H9 (cell line): ENCODE data around the gene FBXL7. TPM values are rescaled to one million over a fixed set of nuclear protein-coding genes. Genes with fewer than 3 reads are reported as not detected.

Experiments used
- DNase-seq: peaks from one replicate; pipeline ENCODE4 v3.0.0-alpha.2; 2017
- H2AFZ ChIP-seq: one replicate; pipeline ENCODE4 v1.6.1; 2013; ENCODE audit warnings: mild to moderate bottlenecking, low read length, control low read depth, moderate library complexity
- H2AK5ac ChIP-seq: 2 replicates; pipeline ENCODE4 v1.6.1; 2013; ENCODE audit warnings: low read length, control low read depth, mixed read lengths; ENCODE audit not compliant: insufficient read length
- H2BK120ac ChIP-seq: one replicate; pipeline ENCODE4 v1.6.1; 2013; ENCODE audit warnings: low read depth, mild to moderate bottlenecking, low read length, control low read depth, inconsistent platforms; ENCODE audit not compliant: poor library complexity, severe bottlenecking
- H2BK12ac ChIP-seq: 2 replicates; pipeline ENCODE4 v1.6.1; 2013; ENCODE audit warnings: low read length, control low read depth, mixed read lengths, low read depth; ENCODE audit not compliant: insufficient read length
- H2BK15ac ChIP-seq: 2 replicates; pipeline ENCODE4 v1.6.1; 2013; ENCODE audit warnings: low read depth, low read length, control low read depth
- H2BK20ac ChIP-seq: one replicate; pipeline ENCODE4 v1.6.1; 2013; ENCODE audit warnings: low read depth, mild to moderate bottlenecking, low read length, control low read depth, inconsistent platforms; ENCODE audit not compliant: poor library complexity, severe bottlenecking
- H2BK5ac ChIP-seq: 2 replicates; pipeline ENCODE4 v1.6.1; 2013; ENCODE audit warnings: low read length, control low read depth, mixed read lengths; ENCODE audit not compliant: insufficient read length
- H3K14ac ChIP-seq: 2 replicates; pipeline ENCODE4 v1.6.1; 2013; ENCODE audit warnings: low read length, control low read depth; ENCODE audit not compliant: insufficient read depth
- H3K18ac ChIP-seq: 2 replicates; pipeline ENCODE4 v1.6.1; 2013; ENCODE audit warnings: low read depth, mild to moderate bottlenecking, mixed read lengths, low read length, control low read depth; ENCODE audit not compliant: insufficient read length
- H3K23ac ChIP-seq: 2 replicates; pipeline ENCODE4 v1.6.1; 2013; ENCODE audit warnings: low read length, control low read depth, mixed read lengths, low read depth; ENCODE audit not compliant: insufficient read length
- H3K23me2 ChIP-seq: 2 replicates; pipeline ENCODE4 v1.6.1; 2013; ENCODE audit warnings: low read depth, mild to moderate bottlenecking, mixed read lengths, low read length, control low read depth; ENCODE audit not compliant: insufficient read length, poor library complexity, severe bottlenecking
- H3K27ac ChIP-seq: 2 replicates; pipeline ENCODE4 v1.5.1; 2013; ENCODE audit warnings: low read length, control low read depth, mixed read lengths, low read depth; ENCODE audit not compliant: insufficient read length
- H3K27me3 ChIP-seq: 2 replicates; pipeline ENCODE4 v1.6.1; 2013; ENCODE audit warnings: low read length, control low read depth, inconsistent platforms; ENCODE audit not compliant: insufficient read depth
- H3K4ac ChIP-seq: 2 replicates; pipeline ENCODE4 v1.6.1; 2013; ENCODE audit warnings: low read depth, mild to moderate bottlenecking, control low read depth, inconsistent platforms, low read length, moderate library complexity
- H3K4me1 ChIP-seq: 2 replicates; pipeline ENCODE4 v1.6.1; 2013; ENCODE audit warnings: low read length, control low read depth, inconsistent platforms; ENCODE audit not compliant: insufficient read depth
- H3K4me2 ChIP-seq: 2 replicates; pipeline ENCODE4 v1.6.1; 2013; ENCODE audit warnings: low read length, control low read depth, mixed read lengths; ENCODE audit not compliant: insufficient read length, insufficient read depth
- H3K56ac ChIP-seq: 2 replicates; pipeline ENCODE4 v1.6.1; 2013; ENCODE audit warnings: low read depth, mild to moderate bottlenecking, mixed read lengths, low read length, control low read depth; ENCODE audit not compliant: insufficient read length
- H3K79me1 ChIP-seq: 2 replicates; pipeline ENCODE4 v1.6.1; 2013; ENCODE audit warnings: low read depth, mild to moderate bottlenecking, moderate library complexity, low read length, control low read depth, inconsistent platforms; ENCODE audit not compliant: insufficient read depth, poor library complexity, severe bottlenecking
- H3K79me2 ChIP-seq: 2 replicates; pipeline ENCODE4 v1.6.1; 2013; ENCODE audit warnings: low read length, control low read depth, inconsistent platforms; ENCODE audit not compliant: insufficient read depth
- H3K9ac ChIP-seq: 2 replicates; pipeline ENCODE4 v1.6.1; 2013; ENCODE audit warnings: low read length, control low read depth, mixed read lengths; ENCODE audit not compliant: insufficient read length; ENCODE audit errors: extremely low read depth
- H3K9me3 ChIP-seq: one replicate; pipeline ENCODE4 v1.6.1; 2013; ENCODE audit warnings: low read depth, low read length, inconsistent platforms; ENCODE audit not compliant: control insufficient read depth
- H3T11ph ChIP-seq: one replicate; pipeline ENCODE4 v1.6.1; 2013; ENCODE audit warnings: mild to moderate bottlenecking, low read length, control low read depth, inconsistent platforms
- H4K20me1 ChIP-seq: one replicate; pipeline ENCODE4 v1.6.1; 2013; ENCODE audit not compliant: control insufficient read depth, insufficient read length, insufficient read depth
- H4K5ac ChIP-seq: 2 replicates; pipeline ENCODE4 v1.6.1; 2013; ENCODE audit warnings: low read depth, mild to moderate bottlenecking, mixed read lengths, low read length, control low read depth; ENCODE audit not compliant: insufficient read length
- H4K8ac ChIP-seq: replicated peaks from 2 replicates; pipeline ENCODE4 v1.6.1; 2013; ENCODE audit warnings: low read length, control low read depth, mixed read lengths, low read depth; ENCODE audit not compliant: insufficient read length
- H4K91ac ChIP-seq: 2 replicates; pipeline ENCODE4 v1.6.1; 2013; ENCODE audit warnings: low read depth, mild to moderate bottlenecking, moderate library complexity, mixed read lengths, low read length, control low read depth; ENCODE audit not compliant: insufficient read length
- H3K27ac Mint-ChIP-seq, 3 experiments: 2 replicates in 2 of 3; 3 replicates in 1 of 3; pipeline ENCODE4 v1.8.0; 2020 to 2021; ENCODE audit warnings: mixed read lengths in 3 of 3, mild to moderate bottlenecking in 1 of 3, moderate library complexity in 1 of 3
- H3K27me3 Mint-ChIP-seq: 2 replicates; pipeline ENCODE4 v1.8.0; 2021; ENCODE audit warnings: low read depth, mild to moderate bottlenecking, moderate library complexity, mixed read lengths
- H3K36me3 Mint-ChIP-seq, 3 experiments: 2 replicates in 2 of 3; 3 replicates in 1 of 3; pipeline ENCODE4 v1.8.0; 2020 to 2021; ENCODE audit warnings: low read depth in 3 of 3, mixed read lengths in 3 of 3; ENCODE audit not compliant: insufficient read depth in 1 of 3
- H3K4me1 Mint-ChIP-seq, 2 experiments: 2 replicates each; pipeline ENCODE4 v1.8.0; 2020; ENCODE audit warnings: mixed read lengths in 2 of 2
- H3K4me3 Mint-ChIP-seq, 2 experiments: 2 replicates in 1 of 2; 3 replicates in 1 of 2; pipeline ENCODE4 v1.8.0; 2020 to 2021; ENCODE audit warnings: mild to moderate bottlenecking in 2 of 2, mixed read lengths in 2 of 2, moderate library complexity in 1 of 2
- H3K9me3 Mint-ChIP-seq, 2 experiments: 2 replicates in 1 of 2; 3 replicates in 1 of 2; pipeline ENCODE4 v1.8.0; 2020; ENCODE audit warnings: mild to moderate bottlenecking in 2 of 2, mixed read lengths in 2 of 2, moderate library complexity in 1 of 2
- CTCF ChIP-seq: fragments of 200-600 bp; sonication (generic); conservative IDR thresholded peaks from 3 replicates; pipeline ENCODE4 v1.8.0; 2021; ENCODE audit warnings: antibody characterized with exemption, mild to moderate bottlenecking
- total RNA-seq: library from RNA; stranded (reverse); gene quantifications from 2 replicates; pipeline ENCODE4 v1.2.1, GENCODE V29; 2021

The FBXL7 gene
- total RNA-seq, 1 experiment from 2014 or later, result 14.6 TPM

GRCh38 chr5:15513911-15514310, 13.9 kb downstream of the FBXL7 start:
- H3K79me1 ChIP-seq, result no peaks in the 10 kb centered on the region
- H3K4ac ChIP-seq, result no peak overlapping the region
- no peak overlapping the region for H3K18ac ChIP-seq
- H2BK12ac ChIP-seq, result no peak overlapping the region
- H4K8ac ChIP-seq, result no peak overlapping the region
- no peak overlapping the region for H2BK20ac ChIP-seq
- no peak overlapping the region for H2BK120ac ChIP-seq
- H3K23ac ChIP-seq, result no peak overlapping the region
- no peak overlapping the region for H3K4me2 ChIP-seq
- H3K56ac ChIP-seq, result no peak overlapping the region
- no peaks in the 10 kb centered on the region for H3K27me3 ChIP-seq
- no peak overlapping the region for H2AK5ac ChIP-seq
- no peaks in the 10 kb centered on the region for H3K9me3 ChIP-seq
- H4K20me1 ChIP-seq, result no peaks in the 10 kb centered on the region
- H4K91ac ChIP-seq, result no peak overlapping the region
- no peak for DNase-seq
- no peak overlapping the region for H3K9ac ChIP-seq
- H2BK15ac ChIP-seq, result no peak overlapping the region
- no peak overlapping the region for H3K14ac ChIP-seq
- Mint-ChIP-seq H3K27ac (no peak overlapping the region), H3K4me3 (no peak overlapping the region), H3K36me3 (peaks cover 0 to 4% (median 3%) of the 10 kb centered on the region in 3 experiments; a peak in 4 of 7 replicates), H3K27me3 (no peaks in the 10 kb centered on the region), H3K9me3 (no peaks in the 10 kb centered on the region), H3K4me1 (peaks cover 20 to 28% of the 10 kb centered on the region in 2 experiments)
- H3K79me2 ChIP-seq, result peaks cover 2% of the 10 kb centered on the region; the same call in 1 of the 2 replicates
- H3K23me2 ChIP-seq, result no peaks in the 10 kb centered on the region
- no peak overlapping the region for H4K5ac ChIP-seq
- H2BK5ac ChIP-seq, result no peak overlapping the region
- no peak overlapping the region for H2AFZ ChIP-seq
- no peak overlapping the region for H3T11ph ChIP-seq
- no peaks in the 10 kb centered on the region for H3K4me1 ChIP-seq
- H3K27ac ChIP-seq, result no peak overlapping the region
- no peak for TF ChIP-seq CTCF
